SK-N-SH (cell line): ENCODE measurements around the gene DOK7.

Experiments used
- MXI1 ChIP-seq: IDR thresholded peaks from 2 replicates; pipeline ENCODE4 v1.6.1; 2012; ENCODE audit warnings: mild to moderate bottlenecking, low read depth, low read length, improper control_type of control experiment
- TAF1 ChIP-seq: IDR thresholded peaks from 2 replicates; pipeline ENCODE4 v1.6.1; 2012; ENCODE audit warnings: low read depth, mild to moderate bottlenecking, low read length, moderate library complexity, borderline replicate concordance
- TF ChIP-seq, protein P1 (sequence below): fragments of 200-600 bp; sonication (generic); IDR thresholded peaks from 2 replicates; pipeline ENCODE4 v1.6.1; 2017; ENCODE audit warnings: antibody characterized with exemption, mild to moderate bottlenecking, moderate library complexity
- TF ChIP-seq, protein P2 (sequence below): IDR thresholded peaks from 2 replicates; pipeline ENCODE4 v1.4.0; 2012; ENCODE audit warnings: low read depth
- TF ChIP-seq, protein P3 (sequence below): IDR thresholded peaks from 2 replicates; pipeline ENCODE4 v1.4.0; 2012; ENCODE audit warnings: low read depth, borderline replicate concordance

DNA sequence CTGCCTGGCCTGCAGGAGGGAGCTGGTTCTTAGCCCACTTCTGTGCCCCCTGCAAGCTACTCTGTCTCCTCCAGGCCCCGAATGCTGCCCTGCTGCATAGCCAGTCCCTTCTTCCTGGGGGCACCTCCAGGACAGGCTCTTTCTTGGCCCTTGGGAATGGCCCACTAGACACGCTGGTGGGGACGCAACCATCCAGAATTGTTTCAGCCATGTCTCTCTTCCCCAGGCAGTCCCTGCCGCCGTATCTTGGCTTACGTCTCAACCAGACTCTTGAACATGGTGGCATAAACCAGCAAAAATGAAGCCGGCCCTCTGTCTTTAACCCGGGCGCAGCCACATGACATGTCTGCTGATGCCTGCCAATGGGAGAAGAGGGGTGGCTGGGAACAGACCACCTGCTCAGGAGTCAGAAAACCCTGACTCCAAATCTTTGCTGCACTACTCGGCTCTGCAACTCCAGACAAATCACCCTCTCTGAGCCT lies 60.1 kb downstream of the DOK7 start:
- TF ChIP-seq, protein P1, sequence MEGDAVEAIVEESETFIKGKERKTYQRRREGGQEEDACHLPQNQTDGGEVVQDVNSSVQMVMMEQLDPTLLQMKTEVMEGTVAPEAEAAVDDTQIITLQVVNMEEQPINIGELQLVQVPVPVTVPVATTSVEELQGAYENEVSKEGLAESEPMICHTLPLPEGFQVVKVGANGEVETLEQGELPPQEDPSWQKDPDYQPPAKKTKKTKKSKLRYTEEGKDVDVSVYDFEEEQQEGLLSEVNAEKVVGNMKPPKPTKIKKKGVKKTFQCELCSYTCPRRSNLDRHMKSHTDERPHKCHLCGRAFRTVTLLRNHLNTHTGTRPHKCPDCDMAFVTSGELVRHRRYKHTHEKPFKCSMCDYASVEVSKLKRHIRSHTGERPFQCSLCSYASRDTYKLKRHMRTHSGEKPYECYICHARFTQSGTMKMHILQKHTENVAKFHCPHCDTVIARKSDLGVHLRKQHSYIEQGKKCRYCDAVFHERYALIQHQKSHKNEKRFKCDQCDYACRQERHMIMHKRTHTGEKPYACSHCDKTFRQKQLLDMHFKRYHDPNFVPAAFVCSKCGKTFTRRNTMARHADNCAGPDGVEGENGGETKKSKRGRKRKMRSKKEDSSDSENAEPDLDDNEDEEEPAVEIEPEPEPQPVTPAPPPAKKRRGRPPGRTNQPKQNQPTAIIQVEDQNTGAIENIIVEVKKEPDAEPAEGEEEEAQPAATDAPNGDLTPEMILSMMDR, result no peak
- TF ChIP-seq MXI1 (no peak), TAF1 (no peak)
- TF ChIP-seq, protein P2, sequence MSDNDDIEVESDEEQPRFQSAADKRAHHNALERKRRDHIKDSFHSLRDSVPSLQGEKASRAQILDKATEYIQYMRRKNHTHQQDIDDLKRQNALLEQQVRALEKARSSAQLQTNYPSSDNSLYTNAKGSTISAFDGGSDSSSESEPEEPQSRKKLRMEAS, result no peak
- TF ChIP-seq, protein P3, sequence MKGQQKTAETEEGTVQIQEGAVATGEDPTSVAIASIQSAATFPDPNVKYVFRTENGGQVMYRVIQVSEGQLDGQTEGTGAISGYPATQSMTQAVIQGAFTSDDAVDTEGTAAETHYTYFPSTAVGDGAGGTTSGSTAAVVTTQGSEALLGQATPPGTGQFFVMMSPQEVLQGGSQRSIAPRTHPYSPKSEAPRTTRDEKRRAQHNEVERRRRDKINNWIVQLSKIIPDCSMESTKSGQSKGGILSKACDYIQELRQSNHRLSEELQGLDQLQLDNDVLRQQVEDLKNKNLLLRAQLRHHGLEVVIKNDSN, result no peak
